NCI-H1105 treated with DMSO at 0.1 percent for 48 hours (cell line): ENCODE data around the gene KCNAB1.
A peak's percentile ranks its signal among the peaks of the same experiment; 100 is the strongest.

ENCODE experiments used
- DNase-seq: peaks from one replicate; lab custom pipeline; 2025; lab: John Stamatoyannopoulos, UW

Gene KCNAB1

DNA sequence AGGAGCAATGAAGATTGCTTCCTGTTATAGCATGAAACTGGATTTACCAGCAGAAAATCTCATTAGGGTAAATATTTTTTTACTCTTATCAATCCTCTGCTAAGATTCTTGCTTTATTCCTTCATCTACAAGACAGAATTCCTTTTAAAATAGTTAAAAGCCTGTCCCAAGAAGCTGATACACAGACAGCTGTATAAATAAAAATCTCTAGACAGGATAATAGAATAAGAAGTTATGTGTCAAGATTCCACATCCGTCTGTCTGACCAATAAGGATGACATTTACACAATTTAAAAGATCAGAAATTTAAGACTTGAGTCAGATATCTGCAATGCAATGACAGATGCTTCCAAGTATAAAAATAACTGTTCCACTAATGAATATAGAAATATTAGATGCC is 376.9 kb downstream of the KCNAB1 start:
- no peak for DNase-seq

DNA sequence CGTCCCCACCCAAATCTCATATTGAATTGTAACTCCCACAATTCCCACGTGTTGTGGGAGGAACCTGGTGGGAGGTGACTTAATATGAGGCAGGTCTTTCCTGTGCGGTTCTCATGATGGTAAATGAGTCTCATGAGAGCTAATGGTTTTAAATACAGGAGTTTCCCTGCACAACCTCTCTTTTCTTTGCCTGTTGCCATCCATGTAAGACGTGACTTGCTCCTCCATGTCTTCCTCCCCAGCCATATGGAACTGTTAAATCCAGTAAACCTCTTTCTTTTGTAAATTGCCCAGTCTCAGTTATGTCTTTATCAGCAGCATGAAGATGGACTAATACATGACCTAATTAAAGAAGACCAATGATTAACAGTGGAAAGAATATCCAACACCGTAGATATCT is 377.9 kb downstream of the KCNAB1 start:
- DNase-seq = no peak

DNA sequence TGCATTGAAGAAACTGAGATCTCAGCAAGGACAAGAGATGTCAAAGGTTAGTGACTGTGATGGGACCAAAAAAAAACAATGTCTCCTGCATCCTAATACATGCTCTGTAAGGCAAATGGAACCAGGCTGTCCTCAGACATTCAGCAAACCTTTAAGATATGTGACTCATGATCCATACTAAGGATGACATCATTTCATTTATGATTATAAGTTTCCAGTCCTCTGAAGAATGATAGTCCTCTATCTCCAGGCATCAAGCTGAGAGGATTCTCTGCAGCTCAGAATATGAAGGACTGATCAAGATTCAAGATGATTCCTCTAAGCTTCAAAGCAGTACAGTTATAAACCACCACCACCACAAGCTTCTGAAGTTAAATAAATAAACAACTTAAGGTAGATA is 386.9 kb downstream of the KCNAB1 start:
- no peak for DNase-seq

DNA sequence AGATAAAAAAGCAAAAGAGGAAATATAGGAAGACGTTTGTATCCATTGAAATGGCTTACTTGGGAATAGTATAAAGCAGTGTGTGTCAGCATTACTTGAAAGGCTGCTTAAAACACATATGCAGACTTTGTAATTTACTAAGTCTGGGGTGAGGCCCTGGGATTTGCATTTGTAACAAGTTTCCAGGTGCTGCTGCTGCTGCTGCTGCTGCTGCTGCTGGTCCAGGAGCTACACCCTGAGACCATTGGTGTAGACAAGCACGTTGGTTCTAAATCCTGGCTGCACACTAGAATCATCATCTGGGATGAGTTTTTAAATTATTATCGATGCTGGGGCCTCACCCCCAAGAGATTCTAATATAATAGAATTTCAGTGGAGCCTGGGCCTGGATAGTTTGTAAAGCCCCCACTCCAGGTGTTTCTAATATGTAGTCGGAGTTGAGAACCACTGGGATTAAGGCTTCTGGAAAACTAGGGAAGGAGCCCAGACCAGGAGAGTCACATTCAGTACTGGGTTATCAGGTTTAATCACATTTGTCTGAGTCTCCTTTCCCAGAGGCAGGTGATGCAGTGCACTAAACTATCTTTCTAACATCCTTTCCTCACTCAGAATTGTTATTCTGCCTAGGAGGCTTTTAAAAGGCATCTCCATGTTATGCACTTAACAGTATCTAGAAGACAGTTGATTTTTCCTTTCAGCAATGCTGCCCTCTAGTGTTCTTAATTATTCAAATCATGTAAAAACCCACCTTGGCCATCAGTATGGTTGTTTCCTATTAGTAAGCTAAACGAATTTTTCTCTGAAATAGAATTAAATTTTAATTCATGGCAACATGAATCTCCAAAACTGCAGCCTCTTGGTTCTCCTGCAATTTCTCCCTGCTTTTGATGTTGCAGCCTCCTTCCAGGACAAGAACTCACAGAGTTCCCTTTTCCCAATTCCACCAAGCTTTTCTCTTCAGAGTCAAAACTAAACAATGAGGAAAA is 389.1 kb downstream of the KCNAB1 start:
- DNase-seq = peak; percentile 76

DNA sequence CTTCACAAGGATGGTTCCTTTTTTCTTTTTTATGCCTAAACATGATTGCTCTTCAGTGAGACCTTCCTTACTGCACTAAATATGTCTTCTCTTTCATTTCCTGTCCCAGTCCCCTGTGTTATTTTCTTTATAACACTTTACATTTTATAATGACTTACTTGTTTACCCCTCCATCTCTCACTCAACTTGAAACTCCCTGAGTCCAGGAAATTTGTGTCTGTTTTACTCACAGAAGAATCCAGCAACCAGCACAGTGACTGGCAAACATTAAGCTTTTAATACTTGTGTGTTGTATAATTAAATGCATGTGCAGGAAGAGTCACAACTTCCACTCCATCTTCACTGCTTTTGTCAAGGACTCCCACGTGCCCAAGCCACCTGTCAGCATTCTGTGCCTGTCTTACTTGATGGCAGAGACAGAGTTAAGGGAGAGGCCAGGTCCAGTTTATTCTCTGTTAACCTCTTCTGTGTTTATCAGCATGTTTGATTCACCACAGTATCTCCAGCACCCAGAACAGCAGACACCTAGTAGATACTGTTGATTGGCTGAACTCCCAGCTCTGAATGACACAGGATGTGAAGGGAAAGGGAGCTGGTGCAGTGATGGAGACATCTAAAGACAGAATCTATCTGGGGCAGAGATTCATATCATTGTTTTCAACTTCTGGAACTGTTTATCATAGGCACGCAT is 391.8 kb downstream of the KCNAB1 start:
- no peak for DNase-seq

DNA sequence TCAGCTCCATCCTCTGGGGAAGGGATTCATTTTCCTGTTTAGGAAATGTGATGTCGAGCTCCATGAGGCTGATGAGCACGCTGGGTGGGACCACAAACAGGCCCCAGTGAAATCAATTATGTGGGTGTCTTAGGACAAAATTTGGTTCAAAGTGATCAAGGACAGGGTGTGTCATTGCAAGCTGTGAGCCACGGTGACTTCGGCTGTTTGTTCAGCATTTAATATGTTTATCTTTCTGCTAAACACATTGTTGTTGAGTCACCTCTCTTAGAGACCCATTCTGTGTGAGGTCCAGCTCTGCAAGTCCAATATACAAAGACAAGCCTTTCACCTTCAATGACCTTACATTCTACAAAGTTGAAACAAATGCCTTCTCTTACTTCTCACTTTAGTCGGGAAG is 393.2 kb downstream of the KCNAB1 start:
- DNase-seq = no peak

DNA sequence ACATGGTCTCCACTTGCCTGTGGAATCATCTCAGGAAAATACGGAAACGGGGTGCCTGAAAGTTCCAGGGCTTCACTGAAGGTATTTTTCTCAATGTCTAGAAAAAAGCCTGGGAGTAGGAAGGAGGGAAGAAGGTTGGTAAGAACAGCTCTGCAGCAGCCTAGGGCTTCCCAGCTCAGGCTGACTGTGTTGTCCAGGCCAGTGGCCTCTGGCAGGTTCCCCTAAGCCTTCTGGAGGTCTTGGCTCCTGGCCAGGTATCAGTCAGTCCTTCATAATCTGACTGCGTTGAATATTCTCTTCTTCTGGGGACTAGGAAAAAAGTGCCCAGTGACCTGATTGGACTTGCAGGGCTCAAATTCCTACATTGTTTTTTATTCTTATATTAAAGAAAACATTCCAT is 395.9 kb downstream of the KCNAB1 start:
- peak; percentile 41 for DNase-seq

DNA sequence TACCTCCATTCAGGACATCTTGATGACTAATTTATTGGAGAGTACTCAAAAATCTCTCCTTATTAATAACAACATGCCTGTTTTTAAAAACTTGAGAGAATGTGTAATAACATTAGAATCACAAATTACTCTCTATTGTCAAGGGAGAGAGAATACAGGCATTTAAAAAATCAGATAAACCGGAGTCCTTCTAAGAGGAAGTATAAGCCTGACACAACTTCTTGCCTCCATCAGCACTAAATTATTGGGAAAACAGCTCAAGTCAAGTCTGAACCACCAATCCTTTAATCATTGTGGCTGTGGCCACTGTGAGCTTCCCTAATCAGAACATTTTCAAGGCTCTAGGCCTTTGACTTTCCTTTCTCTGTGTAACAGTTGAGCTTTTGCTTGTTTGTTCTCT is 396.6 kb downstream of the KCNAB1 start:
- DNase-seq = no peak

DNA sequence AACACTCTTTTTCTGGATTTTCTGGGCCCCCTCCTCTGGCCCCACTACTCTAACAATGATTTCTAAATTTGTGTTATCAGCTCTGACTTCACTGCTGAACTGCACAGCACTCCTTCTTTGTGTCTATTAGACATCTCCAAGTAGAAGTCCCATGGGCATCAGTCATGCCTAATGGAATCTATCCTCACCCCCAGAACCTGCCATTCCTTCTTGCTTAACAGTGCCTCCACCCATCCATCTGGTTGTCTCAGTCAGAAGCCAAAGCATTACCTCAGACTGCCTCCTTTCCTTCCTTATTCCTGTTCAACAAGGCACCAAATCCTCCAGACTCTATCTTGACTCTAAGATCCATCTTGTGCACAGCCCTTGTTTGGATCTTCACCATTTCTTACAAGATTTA is 398.3 kb downstream of the KCNAB1 start:
- no peak for DNase-seq

DNA sequence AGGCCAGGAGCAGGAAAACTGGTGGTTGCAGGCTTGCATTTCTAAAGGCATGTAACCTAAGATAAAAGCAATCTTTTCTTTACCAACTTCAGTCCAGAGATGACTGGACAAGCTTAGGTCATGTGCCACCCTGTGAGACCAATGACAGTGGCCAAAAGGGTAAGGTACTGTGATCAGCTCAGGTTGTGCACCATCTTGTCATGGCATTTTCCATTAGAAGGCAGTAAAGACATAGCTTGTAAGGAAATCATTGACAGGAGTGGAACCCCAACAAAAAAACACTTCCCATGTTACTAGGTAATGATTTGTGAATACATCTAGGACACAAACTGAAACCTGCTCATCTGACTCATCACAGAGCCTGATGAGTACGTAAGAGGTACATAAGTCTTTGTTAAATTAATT is 399.4 kb downstream of the KCNAB1 start:
- no peak for DNase-seq

DNA sequence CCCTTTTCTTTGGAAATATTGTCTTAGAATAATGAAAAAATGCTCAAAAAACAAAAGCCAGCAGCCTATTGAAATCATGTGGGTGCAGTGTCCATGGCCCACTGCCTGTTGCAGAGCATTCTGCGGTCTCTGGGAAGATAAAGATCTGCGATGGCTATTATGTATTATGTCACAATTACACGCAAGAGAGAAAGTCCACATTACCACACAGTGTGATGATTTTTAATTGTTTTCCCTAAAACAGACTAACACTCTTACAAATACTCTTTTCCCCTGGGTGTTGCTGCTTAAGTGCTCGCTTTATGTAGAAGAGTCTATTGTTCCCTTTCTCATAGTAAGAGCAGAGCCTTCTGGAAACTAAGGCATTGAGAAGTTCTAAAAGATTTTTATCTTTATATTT is 402.3 kb downstream of the KCNAB1 start:
- DNase-seq = no peak

DNA sequence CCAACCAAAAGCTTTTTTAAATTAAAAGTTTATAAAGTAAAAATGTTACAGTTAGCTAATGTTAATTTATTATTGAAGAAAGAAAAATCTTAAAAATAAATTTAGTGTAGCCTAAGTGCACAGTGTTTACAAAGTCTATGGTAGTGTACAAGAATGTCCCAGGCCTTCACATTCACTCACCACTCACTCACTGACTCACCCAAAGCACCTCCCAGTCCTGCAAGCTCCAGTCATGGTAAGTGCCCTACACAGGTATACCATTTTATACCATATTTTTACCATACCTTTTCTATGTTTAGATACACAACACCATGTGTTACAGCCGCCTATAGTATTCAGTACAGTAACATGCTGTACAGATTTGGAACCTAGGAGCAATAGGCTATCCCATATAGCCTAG is 405.4 kb downstream of the KCNAB1 start:
- no peak for DNase-seq

DNA sequence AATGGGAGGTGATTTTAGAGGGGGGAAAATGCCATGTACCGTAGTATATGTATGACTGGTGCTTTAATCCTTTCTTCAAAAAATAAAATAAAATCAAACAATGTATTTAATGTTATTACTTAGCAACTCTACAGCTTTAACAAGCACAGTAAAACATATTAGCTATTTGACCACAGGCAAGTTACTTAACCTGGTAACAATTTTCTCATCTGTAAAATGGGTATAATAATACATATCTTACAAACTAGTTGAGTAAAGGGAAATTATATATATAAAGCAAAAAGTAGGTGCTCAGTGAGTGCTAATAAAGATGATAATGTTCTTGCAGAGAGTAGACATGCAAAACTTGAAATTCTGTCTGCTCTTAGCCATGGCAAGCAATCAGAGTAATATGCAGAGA is 406.7 kb downstream of the KCNAB1 start:
- no peak for DNase-seq

DNA sequence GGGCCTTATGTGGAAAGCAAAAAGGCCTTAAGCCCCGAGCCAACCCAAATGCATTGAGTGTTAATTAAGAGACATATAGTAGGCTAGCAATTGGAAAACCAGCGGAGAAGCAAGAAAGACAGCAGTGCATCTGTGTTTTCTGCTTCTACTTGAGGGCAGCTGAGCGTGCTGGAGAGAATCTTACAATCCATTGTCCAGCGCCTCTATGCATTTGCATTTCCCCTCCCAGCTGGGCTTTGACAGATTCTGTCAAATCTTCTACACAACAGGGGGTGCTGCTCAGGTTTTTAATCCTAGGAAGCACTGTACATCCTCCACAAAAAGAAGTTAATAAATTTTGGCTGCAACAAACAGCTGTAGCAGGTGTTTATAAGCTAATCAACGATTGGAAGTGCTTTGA is 410.6 kb downstream of the KCNAB1 start:
- DNase-seq = no peak

DNA sequence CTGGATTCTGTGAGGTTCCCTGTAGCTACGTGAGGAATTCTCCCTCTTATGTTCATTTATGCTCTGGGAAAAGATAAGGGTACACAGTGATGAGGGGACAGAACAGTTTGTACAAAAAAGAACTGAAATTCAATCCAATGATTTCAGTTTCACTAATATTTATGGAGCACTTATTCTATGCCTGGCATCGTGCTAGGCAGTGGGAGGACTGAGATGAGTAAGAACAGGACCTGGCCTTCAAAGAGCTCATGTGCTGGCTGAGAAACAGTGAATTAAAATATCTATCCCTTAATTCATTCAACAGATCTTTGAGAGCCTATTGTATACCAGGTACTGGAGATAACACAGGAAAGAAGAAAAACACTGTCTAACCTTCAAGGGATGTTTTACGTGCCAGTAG is 412.4 kb downstream of the KCNAB1 start:
- no peak for DNase-seq

DNA sequence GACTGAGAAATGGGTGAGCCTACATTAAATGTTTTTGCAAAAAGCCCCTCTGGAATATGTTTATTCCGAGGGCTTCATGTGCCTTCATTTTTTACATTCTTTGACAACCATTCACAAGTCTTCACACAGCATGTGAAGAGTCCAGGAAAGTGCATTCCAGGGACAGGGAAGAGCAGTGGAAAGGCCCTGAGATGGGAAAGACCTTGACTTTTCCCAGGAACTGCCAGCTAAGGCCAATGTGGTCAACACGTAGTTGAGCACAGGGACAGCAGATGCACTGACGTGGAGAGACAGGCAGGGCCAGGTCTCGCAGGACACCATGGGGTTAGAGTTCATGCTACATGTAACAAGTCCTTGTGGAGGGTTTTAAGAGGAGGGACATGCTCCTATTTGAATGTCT is 412.8 kb downstream of the KCNAB1 start:
- no peak for DNase-seq

DNA sequence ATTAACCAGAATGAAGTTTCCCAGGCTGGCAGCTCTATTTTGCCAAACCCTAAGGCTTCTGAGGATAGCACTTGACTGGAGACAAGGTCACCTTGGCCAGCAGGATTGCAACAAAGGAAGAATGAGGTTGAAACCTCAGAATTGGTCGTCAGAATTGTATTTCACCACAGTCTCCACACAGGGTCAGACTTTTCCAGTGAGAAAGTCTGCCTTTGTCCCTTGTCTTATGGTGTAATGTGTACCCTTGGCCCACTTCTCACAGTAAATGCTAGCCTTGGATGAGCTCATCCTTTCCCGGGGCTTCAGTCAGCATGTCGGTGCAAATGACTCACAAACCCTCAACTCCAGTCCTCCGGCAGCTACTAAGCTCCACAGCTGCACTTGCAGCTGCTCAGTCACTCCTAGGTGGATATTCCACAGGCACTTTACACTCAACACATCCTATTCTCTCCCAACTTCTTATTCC is 414.8 kb downstream of the KCNAB1 start:
- no peak for DNase-seq

DNA sequence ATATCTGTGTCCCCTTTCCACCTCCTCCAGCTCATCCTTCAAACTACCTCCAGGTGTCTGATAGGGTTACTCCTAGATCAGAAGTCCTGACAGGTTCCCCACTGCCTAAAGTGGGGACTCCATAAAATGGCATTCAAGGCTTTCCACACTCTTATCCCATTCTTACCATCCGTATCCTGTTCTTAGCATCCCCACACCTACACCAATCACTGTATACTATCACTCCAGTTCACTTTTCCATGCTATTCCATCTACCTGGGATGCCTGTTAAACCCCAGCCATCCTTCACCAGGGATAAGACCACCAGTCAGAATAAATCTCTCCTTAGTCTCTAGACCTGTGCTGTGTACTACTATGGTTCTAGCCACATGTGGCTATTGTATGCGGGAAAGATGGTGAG is 415.4 kb downstream of the KCNAB1 start:
- DNase-seq = no peak

DNA sequence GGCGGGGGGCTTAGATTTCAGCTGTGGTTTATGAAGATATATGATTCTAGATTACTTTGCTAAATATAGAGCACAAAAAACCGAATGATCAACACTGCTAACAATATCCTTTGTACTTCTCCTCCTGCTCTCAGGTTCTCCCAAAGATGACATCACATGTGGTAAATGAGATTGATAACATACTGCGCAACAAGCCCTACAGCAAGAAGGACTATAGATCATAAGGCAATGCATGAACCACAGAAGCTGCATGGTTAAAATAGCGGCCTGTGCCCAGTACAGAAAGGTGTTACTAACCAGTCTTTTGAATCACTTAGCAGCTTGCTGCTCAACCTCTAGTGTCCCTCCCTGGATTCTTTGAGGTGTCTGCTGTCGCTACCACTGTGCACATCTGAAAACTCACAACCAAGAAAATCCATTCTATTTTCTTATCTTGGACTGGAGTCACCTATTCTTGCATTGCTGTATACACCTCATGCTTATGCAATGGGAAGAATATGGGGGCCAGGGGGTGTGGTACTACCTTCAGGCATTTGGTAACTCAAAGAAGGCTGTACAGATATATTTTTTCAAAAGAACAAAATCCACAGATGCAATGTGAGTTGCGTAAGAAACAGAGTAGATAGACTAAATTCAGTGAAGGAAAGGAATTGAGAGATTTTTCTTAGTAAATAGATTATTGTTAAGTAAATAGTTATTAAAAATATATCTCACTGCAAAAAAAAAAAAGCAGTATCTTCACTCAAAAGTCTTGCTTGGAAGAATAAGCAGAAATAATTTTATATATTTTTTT is 416.3 kb downstream of the KCNAB1 start:
- DNase-seq = no peak

DNA sequence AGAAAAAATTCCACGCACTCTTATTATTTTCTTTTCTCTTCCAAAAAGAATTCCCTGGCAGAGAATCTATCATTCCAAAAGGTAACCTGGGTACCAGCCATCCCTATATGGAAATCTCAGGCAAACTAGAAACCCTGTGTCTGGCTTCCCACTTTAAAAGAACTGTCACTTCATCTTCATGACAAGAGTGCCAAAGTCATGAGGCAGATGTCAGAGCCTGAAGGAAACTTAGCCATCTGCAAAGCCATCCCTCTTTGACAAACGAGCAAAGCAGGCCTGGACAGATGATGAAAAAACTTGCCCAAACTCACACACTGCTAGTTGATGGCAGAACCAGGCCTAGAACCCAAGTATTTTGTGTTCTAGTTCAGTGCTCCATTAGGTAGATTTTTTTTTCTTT is 418.7 kb downstream of the KCNAB1 start:
- DNase-seq = no peak

DNA sequence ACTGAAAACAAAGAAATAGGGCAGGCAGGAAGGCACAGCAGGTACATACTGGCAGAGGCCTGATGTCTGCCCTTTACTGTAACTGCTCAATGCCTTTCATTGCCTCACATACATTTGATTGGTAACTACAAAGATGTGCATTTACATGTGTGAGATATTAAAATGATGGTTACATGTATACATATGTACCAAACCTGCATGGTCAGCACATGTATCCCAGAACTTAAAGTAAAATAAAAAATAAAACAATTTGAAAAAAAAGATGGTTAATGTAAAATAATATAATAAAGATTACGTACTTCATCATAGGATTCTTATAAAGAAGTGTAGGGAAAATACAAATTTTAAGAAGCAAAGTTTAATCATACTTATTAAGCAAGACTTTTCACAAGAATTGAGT is 419.4 kb downstream of the KCNAB1 start:
- no peak for DNase-seq
